NCI-H128 (cell line): ENCODE data around the gene FAT1.

ENCODE experiments used
- DNase-seq: peaks from one replicate; lab custom pipeline; 2025; ENCODE audit not compliant: unreplicated experiment; lab: John Stamatoyannopoulos, UW

The FAT1 gene

DNA sequence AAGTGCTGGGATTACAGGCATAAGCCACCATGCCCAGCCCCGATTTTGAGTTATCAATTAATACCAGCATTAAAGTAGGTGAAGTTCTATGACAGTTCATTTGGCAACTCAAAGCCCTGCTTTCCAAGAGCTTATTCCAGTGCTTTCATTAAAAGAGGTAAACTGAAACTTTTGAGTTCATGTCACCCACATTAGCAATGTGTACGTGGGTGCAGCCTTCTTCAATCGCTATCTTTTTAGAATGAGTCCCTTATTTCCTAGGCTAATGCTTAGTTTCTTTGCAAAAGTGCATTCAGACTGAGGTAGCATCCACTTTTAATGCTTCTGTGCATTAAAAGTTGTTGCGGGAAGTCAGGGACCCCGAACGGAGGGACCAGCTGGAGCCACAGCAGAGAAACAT is 142.2 kb downstream of the FAT1 start:
- DNase-seq, result no peak

DNA sequence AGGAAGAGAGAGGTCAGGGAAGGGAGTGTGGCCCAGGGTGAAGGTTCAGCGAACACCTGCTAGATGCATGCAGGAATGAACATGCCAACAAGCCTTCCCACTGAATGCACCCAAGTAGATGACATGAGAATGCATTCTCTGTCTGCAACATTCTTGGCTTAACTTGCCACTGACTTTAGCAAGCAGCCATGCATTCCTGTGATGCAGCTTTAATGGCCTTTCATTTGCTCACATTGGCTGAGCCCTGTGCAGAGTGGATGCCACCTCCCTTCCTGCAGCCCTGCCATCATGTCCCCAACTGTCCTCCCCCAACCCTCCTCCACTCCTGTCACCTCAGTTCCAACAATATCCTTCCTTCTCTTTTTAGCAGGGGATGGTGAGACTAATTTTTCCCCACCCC is 143.0 kb downstream of the FAT1 start:
- DNase-seq, result no peak

DNA sequence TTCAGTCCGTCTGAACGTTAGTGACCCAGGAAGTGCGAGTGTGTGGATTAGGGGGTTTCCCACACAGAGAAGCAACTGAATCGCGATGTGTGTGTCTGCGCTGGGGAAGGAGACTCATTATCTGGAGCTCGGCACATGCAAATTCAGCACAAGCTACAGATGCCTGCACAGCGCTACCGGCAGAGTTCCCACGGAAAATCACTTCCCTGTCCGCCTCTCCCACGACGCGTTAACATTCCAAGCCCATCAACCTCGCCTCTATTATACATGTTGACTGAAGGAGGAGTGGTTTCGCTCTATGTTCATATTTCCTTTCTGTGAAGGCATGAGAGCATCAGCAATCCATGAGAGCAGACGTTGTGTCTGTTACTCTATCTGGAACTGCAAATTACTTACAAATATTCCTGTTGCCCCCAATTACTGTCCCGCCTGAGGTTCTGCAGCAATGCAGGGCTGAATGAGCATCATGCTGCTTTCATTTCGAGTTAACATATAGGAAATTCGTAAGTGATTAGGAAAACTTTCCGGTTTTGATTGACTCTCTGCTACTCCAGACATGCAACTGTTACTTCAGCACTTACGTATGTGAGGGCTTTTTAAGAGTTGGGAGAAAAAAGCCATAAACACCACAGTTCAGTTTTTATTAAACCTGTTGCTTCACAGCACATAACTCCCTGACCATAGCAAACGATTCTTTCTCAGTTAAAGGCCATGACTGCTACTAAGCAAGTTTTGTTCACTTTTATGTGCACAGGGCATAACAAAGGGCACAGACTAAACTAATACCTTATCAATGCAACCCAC is 153.3 kb downstream of the FAT1 start:
- no peak for DNase-seq

DNA sequence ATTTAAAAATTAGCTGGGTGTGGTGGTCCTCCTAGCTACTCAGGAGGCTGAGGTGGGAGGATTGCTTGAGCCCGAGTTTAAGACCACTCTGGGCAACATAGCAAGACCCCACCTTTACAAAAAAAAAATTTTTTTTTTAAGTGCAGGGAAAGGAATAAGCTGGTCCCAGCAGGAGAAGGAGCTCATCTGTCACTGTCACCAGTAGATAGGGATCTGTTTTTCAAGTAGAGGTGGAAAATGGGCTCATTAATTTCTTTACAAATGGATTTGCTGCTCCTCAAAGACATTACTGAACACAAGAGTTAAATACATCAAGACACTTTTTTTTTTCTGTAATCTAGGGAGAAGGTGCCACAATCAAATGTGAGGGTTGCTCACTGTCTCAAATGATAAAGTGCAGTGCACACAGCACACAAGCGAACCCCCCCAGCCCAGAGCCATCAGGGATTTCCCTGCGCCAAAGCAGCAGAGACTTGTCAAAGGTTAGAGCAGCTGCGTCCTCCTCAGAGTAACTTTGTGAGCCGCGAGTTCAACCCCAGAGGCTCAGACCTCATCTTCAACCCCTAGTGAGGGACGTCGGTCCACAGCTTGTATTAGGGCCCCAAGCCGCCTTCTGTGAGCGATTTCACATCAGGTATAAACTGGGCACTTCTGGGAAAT is 154.0 kb downstream of the FAT1 start:
- no peak for DNase-seq

DNA sequence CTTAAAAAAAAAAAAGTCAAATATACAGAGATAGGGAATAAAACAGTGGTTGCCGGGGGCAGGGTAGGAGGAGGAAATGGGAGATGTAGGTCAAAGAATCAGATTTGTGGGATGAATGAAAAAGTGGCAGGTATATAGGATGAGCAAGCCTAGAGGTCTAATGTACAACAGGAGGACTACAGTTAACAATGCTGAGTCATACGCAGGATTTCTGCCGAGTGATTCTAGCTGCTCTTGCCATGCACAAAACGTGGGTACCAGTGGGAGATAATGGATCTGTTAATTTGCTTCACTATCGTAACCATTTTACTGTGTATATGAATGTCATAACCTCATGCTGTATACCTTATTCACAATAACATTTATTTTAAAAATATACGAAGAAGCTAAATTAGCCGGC is 157.6 kb downstream of the FAT1 start:
- no peak for DNase-seq

DNA sequence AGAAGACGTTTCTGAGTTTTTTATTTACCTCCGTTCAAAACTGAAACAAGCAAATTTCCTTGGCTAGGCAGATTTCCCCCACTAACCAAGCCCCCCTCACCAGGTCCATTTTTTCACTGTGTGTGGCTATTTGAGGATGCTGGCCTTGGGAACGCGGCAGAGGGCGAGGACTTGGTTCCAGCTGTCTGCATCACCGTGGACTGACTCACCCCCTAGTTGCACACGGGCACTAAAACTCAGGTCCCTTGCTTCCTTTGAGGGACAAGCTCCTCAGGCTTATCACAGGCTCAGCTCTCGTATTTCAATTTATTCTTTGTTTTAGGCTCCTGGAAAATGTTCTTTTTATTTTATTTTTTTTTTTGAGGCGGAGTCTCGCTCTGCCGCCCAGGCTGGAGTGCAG is 159.9 kb downstream of the FAT1 start:
- DNase-seq, result no peak

DNA sequence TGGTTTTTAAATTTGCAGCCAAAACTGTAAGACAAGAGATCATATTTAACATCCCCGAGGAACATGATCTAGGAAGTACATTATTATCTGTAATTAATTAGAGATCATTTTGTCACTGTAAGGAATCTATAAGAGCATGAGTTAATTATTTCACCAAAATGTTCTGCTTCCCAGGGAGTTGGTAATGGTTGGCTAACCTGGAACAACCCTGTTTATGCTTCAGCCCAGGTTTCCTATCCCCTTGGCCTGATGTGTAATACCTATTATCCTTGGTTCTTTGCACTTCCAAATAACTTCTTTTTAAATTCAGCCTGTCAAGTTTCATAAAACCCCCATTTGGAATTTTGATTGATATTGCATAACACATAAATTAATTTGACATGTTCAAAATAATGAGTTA is 161.9 kb downstream of the FAT1 start:
- DNase-seq, result no peak

DNA sequence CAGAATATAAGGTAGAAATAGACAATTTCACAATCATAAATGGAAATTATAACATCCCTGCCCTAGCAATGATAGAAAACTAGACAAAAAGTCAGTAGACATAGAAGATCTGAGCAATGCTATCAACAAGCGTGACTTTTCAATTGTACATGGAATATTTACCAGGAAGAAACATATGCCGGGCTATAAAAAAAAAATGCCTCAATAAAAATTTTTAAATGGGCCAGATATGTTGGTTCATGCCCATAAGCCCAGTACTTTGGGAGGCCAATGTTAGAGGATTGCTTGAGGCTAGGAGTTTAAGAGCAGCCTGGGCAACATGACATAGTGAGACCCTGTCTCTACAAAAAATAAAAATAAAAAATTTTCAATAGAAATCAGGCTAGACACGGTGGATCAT is 163.0 kb downstream of the FAT1 start:
- DNase-seq, result no peak

DNA sequence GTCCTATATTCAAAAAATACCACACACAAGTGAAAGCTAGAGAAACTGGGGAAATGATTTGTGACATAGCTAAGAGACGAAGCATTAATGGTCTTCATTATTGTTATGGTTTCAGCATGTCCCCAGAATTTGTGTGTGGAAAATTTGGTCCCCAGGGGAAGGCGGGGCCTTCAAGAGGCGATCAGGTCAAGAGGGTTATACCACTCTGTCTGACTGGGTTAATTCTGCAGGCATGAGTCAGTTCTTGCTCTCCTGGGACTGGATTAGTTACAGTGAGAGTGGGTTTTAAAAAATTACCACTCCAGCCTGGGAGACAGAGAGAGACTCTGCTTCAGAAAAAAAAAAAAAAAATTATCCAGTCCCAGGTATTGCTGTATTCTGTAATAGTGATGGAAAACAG is 166.2 kb downstream of the FAT1 start:
- no peak for DNase-seq

DNA sequence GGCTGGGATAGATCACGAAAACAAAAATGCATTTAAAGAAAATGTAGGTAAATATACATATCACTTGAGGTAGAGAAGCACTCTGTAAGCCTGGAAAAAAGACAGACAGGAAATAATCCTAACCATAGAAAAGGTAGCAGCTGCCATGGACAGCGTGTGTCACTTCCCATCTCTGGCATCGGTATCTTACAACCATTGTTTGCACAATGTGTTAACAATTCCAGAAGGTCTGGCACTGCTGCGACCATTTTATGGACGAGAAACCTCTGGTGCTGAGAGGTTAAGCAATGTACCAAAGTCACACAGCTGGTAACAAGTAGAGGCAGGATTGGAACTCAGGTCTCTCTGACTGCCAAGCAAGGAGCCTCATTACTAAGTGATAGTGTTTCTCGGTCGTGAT is 166.6 kb downstream of the FAT1 start:
- no peak for DNase-seq

DNA sequence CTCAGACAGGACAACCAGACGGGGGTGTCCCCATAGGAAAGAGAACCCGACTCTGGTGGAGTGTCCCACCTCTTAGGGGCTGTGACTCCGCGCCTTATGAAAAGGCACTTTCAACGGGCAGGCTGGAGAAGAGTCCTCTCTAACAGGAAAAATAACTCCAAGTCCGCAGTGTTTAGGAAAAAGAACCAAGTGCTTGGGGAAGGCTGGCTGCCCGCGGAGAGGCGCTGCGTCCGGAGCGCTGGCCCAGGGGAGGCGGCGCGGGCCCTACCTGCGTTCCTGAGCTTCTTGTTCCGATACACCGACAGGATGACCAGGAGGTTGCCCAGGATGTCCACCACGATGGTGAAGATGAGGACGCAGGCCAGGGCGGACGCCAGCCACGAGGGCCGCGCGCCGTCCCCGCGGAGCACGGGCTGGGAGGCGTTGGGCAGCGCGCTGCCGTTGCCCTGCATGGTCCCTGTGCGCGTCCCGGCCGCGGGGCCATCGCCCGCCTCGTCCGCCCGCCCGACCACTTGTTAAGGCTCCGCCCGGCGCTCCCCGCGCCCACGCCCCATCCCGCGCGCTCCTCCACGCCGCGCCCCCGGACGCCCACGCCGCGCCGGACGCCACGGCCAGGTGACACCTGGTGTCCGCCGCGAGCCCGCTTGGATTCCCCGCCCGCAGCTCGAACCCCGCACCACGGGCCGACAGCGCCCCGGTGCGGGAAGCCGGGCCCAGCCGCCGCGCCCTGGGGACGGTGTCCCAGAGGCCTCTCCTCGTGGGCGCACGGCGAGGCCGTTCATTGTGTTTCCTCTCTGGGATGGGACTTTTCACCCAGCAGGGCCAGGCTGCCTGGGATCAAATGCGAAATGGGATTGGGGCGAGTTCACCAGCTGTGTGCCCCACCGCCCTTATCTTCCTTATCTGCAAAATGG is 168.5 kb downstream of the FAT1 start, which contains the start of gene MTNR1A:
MTNR1A (minus strand) TSS at position 654 of the 914 bp plus-strand sequence; CDS start at position 452, 202 bp downstream.
- DNase-seq, result no peak

DNA sequence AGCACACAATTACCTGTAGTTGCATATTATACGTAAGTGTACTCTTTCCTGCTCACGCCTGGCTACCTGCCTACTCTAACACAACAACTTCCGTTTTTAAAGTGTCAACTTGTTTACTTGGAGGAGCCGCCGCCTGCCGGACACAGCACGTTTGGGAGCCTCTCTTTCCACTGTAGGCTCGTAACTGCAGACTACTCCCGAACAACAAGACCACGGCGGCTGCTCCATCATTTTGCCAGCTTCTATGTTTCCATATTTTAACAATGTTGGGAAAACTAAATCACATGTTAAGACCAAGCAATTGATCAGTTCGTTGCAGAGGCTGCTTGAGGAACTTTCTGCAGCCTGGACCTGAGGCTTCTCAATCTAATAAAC is 169.1 kb downstream of the FAT1 start:
- no peak for DNase-seq

DNA sequence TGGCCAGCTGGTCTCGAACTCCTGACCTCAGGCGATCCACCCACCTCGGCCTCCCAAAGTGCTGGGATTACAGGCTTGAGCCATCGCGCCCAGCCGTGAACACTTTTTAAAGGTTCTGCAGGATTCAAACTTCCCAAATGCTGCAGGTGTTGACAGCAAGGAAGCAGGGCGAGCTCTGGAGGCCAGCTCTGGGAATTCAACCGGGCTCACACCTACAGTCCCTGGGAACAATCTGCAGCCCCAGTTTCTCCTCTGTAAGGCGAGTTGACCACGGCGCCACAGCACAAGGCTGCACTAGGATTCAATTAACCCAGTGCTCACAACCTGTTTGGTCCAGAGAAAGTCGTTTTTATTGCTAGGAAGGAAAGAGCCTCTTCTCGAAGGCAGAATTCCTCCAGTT is 169.9 kb downstream of the FAT1 start:
- DNase-seq, result no peak

DNA sequence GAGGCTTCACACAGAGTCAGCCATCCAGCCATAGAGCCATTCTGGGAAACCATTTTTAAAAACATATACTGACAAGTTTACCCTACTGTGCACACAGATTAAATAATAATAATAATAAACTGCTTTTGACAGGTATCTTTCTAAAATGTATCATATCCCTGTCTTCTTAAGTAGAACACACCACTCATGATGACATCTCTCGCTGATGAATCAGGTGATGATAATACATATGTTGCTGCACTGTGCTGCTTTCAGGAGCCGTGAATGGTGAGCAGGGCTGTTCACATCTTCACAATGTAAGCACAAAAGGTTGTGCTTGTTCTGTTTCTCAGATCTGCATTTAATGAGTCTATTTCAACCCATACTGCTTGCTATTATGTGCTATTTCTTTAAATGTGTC is 171.8 kb downstream of the FAT1 start:
- DNase-seq, result no peak

DNA sequence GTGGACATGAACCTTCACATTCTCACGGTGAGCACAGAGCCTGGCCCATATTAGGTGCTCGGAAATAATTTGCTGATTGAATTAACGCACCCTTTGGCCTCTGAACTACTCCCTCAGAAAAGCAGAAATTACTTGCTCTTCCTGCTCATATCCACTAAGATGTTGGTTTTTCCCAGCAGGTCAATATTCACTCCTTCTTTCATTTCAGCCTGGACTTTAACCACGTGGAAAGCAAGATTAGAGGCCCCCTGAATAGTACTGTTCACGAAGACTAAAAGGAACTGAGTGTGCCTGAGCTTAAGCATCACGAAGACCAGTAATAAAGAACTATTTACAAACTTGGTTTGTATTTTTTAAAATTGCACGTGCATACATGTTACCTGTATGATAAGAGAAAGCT is 178.2 kb downstream of the FAT1 start:
- DNase-seq, result no peak

DNA sequence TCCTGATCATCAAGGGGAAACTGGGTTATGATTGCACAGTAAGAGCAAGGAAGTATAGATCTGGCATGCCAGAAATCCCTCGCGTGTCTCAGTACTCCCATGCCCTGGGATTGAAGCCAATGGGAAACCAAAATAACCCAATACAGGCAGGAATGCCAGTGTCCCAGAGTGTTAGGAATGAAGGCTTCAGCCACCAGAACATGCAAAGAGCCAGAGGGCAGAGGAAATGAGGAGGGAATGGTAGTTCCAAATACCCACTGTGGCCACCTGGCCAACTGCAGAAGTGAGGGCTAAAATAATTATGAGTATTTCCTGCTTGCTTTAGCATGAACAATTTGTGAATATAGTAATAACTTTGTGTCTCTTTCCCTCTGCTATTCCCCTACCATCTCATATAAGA is 180.4 kb downstream of the FAT1 start:
- no peak for DNase-seq

DNA sequence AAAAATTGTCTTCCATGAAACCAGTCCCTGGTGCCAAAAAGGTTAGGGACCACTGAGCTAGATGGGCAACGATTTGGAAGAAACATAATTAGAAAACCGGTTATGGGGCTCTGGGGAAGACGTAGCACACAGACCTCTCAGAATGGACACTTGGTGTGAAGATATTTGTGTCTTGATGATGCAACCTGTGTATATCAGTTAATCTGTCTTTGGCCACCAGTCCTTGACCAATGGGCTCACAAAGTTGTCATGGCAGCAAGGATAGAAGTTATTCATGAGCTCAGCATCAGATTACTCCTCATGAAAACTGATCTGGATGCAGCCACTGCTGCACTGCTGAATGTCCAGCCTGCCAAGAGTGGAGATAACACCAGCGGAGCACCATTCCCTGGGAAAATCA is 181.9 kb downstream of the FAT1 start:
- DNase-seq, result no peak

DNA sequence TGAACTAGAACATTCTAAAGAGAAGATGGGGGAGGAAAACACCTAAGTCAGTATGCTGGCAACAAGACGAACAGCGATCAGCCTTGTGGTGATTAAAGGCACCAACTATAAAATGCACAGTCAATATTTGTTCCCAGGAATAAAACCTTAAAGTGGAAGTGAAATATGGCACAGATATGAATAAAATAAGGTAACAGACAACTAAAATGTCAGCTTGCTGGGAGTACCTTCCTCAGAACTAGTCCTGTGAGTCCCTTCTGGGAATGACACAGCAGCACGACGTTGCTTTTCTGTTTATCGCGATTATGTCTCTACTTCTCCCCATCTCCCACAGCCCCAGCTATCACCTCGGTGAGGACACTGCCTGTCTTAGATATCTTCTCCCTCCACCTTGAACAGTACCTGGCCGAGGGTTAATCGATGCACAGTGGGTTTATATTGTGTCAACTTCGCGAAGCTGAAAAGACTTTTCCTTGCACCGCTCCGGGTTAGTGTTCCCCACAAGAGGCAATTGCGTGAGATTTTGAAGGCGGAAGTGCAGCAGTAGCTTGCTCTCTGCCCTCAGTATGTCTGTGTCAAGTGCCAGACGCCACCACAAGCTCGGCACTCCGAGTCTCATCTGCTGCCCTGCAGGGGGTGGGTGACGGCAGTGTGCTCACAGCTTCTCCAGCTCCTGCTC is 185.7 kb downstream of the FAT1 start:
- DNase-seq, result no peak
